ENCODE data around the gene UPF1.

DNA sequence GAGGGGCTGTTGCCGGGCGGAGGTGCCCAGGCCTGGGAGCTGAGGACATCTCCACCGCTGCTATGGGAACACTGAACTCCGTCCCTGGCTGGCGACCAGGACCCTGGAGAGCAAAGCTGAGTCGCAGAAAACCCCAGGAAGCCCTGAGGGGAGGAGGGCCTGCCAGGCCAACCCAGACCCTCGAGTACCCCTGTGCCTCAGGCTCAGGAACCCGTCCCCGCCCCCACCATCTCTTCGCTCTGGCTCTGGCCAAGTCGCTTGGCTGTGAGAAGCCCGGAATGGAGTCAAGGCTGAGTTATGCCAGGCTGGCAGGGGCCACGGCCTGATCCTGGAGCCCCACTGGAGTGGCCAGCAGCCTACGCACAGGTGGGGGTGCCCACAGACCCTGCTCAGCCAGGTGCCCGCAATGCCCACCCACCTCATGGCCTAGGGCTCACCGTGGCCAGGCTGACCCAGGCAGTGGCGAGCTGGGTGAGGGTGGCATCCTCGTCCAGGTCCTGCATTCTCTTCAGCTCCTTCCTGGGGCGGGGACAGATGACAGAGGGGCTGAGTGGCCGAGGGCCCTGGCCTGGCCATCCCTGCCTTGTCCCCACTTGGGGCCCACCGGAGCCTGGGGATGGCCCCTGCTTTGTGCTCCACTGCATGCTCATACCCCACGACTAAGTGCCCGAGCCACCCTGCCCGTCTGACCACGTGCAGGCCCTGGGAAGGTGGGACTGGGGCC is 72.7 kb downstream of the UPF1 start:
- TF ChIP-seq, protein P1, sequence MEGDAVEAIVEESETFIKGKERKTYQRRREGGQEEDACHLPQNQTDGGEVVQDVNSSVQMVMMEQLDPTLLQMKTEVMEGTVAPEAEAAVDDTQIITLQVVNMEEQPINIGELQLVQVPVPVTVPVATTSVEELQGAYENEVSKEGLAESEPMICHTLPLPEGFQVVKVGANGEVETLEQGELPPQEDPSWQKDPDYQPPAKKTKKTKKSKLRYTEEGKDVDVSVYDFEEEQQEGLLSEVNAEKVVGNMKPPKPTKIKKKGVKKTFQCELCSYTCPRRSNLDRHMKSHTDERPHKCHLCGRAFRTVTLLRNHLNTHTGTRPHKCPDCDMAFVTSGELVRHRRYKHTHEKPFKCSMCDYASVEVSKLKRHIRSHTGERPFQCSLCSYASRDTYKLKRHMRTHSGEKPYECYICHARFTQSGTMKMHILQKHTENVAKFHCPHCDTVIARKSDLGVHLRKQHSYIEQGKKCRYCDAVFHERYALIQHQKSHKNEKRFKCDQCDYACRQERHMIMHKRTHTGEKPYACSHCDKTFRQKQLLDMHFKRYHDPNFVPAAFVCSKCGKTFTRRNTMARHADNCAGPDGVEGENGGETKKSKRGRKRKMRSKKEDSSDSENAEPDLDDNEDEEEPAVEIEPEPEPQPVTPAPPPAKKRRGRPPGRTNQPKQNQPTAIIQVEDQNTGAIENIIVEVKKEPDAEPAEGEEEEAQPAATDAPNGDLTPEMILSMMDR (conservative IDR thresholded peaks at IDR 0.05): no peak
- no peak for TF ChIP-seq ZFX (IDR thresholded peaks at IDR 0.05)
